GM12801 (cell line): ENCODE data around the gene CCDC117.

Source experiments
- TF ChIP-seq, protein P1 (sequence below): IDR thresholded peaks from one replicate; pipeline ENCODE4 v1.5.1; 2011; ENCODE audit warnings: control low read depth; ENCODE audit not compliant: insufficient read length; ENCODE audit errors: extremely low read depth

Gene CCDC117

DNA sequence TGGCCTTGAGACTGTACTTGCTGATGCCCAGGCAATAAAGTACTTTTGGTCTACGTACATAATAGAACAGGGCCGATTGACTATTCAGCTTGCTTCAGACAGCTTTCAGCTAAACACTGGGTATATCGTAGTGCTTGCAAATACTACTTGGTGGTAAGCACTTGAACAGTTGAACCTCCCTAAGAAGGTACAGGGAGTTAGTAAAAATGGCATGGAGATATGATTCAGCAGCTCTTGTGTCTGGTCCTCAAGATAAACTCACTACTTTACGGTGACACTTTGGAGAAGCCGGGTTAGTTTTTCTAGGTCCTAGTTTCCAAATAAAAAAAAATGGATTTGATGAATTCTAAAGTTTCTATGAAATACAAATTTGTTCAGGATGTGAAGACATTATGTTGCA is 7.3 kb downstream of the CCDC117 start:
- TF ChIP-seq, protein P1, sequence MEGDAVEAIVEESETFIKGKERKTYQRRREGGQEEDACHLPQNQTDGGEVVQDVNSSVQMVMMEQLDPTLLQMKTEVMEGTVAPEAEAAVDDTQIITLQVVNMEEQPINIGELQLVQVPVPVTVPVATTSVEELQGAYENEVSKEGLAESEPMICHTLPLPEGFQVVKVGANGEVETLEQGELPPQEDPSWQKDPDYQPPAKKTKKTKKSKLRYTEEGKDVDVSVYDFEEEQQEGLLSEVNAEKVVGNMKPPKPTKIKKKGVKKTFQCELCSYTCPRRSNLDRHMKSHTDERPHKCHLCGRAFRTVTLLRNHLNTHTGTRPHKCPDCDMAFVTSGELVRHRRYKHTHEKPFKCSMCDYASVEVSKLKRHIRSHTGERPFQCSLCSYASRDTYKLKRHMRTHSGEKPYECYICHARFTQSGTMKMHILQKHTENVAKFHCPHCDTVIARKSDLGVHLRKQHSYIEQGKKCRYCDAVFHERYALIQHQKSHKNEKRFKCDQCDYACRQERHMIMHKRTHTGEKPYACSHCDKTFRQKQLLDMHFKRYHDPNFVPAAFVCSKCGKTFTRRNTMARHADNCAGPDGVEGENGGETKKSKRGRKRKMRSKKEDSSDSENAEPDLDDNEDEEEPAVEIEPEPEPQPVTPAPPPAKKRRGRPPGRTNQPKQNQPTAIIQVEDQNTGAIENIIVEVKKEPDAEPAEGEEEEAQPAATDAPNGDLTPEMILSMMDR = no peak

DNA sequence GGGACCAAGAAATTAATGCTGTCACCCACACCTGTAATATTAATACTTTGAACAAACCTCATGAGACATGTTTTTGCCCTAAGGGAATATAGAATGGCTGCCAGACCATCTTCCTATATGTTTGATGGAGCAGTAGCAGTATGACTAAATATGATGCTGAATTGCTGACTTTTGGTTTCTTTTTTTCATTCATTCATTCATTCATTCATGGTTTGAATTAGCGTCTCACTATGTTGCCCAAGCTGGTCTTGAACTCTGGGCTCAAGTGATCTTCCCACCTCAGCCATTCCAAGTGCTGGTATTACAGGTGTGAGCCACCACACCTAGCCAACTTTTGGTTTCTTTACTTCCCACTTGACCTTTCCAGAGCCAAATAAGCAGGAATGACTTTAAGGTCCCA is 7.8 kb downstream of the CCDC117 start:
- TF ChIP-seq, protein P1 = no peak

DNA sequence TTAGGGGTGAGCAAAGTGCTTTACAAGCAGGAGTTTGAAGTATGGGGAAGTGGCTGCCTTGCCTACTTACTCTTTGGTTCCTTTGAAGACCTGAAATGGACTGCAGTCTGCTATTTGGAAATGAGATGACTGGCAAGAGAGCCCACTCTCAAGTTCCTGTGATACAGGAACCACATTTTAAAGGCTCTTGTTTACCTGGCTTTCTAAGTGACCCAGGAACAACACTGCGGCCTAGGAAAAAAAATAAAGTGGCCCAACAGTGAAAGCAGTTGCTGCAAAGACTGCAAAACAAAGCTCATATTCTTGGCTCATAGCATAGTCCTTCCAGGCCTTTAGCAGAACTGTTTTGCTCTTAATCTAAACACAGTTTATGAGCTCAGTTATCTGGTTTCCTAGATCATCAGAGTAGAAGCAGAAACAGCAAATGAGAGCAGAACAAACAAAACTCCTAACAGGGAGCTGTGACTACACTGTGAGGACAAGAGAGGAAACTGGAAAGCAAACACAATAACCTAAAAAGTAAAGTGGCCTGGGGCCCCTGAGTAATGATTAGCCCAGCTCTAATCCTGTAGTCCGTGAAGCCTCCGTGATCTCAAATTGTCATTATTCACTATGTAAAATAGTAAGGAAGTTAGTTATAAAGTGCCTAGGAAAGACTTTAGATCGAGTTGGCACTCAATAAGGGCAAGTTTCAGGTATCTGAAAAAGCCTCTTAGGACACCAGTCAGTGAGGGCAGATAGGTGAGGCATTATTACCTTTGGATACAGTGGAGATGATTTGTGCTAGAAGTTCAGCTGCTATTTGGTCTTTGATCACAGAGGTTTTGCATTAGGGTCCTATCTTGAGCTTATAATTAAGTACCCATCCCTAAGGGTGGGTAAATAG is 11.5 kb downstream of the CCDC117 start:
- TF ChIP-seq, protein P1 = no peak

DNA sequence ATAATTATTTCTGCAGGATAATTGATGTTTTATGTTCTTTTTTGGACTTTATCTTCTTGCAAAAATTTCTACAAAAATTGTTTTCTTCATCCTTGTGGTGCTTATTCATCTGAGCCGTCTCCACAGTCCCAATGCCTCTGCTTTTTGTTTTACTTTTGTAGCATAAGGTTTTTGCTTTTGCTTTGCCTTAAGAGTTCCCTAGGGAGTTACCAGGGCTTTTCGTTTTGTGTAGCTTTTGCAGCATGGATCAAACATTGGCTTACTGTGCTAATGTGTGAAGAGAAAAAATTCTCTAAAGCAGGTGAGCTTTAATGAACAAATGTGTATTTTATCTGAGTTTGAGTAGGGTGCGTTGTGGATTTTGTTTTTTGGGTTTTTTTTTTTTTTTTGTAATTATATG is 16.1 kb downstream of the CCDC117 start:
- TF ChIP-seq, protein P1 = no peak

DNA sequence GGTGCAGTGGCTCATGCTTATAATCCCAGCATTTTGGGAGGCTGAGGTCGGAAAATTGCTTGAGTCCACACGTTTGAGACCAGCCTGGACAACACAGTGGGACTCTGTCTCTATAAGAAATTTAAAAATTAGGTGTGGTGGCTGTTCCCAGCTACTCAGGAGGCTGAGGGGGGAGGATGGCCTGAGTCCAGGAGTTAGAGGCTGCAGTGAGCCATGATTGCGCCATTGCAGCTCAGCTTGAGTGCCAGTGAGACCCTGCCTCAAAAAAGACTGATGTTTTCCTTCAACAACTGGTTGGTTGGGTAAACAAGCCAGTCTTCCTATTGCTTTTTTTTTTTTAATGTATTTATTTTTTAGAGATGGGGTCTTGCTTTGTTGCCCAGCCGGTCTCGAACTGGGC is 18.6 kb downstream of the CCDC117 start:
- TF ChIP-seq, protein P1 = no peak

DNA sequence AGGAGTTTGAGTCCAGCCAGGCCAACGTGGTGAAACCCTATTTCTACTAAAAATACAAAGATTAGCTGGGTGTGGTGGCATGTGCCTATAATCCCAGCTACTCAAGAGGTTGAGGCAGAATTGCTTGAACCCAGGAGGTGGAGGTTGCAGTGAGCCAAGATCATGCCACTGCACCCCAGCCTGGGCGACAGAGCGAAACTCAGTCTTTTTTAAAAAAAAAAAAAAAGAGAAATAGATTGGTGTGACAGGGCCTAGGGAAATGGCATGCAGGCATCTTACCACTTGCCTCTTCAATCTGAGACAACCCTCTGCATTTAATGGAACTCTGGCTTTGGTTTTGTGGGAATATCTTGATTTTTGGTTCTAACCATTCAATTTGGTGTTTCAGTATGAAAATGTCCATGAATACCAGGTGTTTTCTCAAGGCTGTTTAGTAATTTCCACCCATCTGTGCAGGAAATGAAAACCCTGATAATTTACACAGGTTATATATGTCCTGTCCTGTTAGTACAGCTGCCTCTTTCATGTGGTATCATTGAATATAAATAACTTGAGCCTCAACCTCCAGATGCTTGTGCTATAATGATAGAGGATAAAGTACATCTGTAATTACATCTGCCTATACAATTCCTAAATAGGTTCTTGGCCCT is 19.5 kb downstream of the CCDC117 start:
- TF ChIP-seq, protein P1 = no peak

DNA sequence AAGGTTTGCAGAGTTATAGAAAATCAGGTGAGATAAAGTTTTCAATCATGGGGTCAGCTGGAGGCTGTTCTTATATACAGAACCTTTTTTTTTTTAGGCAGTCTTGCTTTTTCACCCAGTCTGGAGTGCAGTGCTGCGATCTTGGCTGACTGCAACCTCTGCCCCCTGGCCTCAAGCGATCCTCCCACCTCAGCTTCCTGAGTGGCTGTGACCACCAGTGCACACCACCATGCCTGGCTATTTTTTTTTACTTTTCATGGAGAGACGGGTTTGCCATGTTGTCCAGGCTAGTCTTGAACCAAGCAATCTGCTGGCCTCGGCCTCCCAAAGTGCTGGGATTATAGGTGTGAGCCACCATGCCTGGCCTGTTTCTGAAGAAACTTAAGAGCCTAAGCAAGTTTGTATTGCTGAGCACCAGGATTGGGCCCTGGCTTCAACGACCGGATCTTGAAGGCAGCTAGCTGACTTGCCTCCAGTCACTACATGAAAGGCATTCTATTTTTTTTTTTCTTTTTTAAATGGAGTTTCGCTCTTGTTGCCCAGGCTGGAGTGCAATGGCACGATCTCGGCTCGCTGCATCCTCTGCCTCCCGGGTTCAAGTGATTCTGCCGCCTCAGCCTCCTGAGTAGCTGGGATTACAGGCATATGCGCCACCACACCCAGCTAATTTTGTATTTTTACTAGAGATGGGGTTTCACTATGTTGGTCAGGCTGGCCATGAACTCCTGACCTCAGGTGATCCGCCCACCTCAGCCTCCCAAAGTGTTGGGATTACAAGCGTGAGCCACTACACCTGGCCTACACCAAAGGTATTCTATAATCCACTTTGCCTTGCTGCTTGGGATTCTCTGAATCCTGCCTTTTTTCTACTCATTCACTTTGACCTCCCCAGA is 20.2 kb downstream of the CCDC117 start:
- TF ChIP-seq, protein P1 = no peak
